Measurements from ENCODE around the gene SH3D19. TPM values are rescaled to one million over a fixed set of nuclear protein-coding genes. Genes with fewer than 3 reads are reported as not detected.
"Not testable (repeated sequence)": the region's sequence is repeated elsewhere in the genome, so short reads cannot be mapped to it uniquely, and the experiment has no call there.

The SH3D19 gene
- total RNA-seq, 2 experiments from 2014 or later = not detected

- Mint-ChIP-seq H3K27ac (no peak overlapping the region), H3K4me1 (no peaks in the 10 kb centered on the region), H3K4me3 (no peak overlapping the region), H3K36me3 (ENCODE audit: low read depth) (no peaks in the 10 kb centered on the region), H3K9me3 (ENCODE audit: low read depth) (peaks cover 3% of the 10 kb centered on the region), H3K27me3 (peaks cover 9% of the 10 kb centered on the region)
- CTCF ChIA-PET = interaction anchor here (0.6 to 2.5 kb wide), 3 partner anchors 11 to 20 kb away, joined by 3 to 8 read pairs (median 3); partner anchors contain the start of gene SH3D19
- DNase-seq (no peak), ATAC-seq (no peak)
- POLR2A ChIA-PET = no interaction called here
- intact Hi-C loops (cut with DNase I, micrococcal nuclease) = no loop called here
Measured at GRCh38 chr4:151344948-151345347, 19.5 kb upstream of the SH3D19 start.

- ChIA-PET POLR2A (interaction anchor here (0.6 kb wide), 1 partner anchor 138 kb away, joined by 9 read pairs; no protein-coding TSS in a partner anchor), CTCF (no interaction called here)
- DNase-seq (no peak), ATAC-seq (no peak)
- H3K4me1 Mint-ChIP-seq = no peaks in the 10 kb centered on the region
- peaks cover 3% of the 10 kb centered on the region for H3K9me3 Mint-ChIP-seq (ENCODE audit: low read depth)
- H3K4me3 Mint-ChIP-seq = no peak overlapping the region
- no peaks in the 10 kb centered on the region for H3K36me3 Mint-ChIP-seq (ENCODE audit: low read depth)
- no peak overlapping the region for H3K27ac Mint-ChIP-seq
- intact Hi-C loops (cut with DNase I, micrococcal nuclease) = no loop called here
- peaks cover 13% of the 10 kb centered on the region for H3K27me3 Mint-ChIP-seq
Measured at GRCh38 chr4:151340751-151341385, 15.5 kb upstream of the SH3D19 start.

GRCh38 chr4:151339467-151339866 is 14.1 kb upstream of the SH3D19 start:
- POLR2A ChIA-PET = no interaction called here
- DNase-seq (no peak), ATAC-seq (no peak)
- H3K9me3 Mint-ChIP-seq (ENCODE audit: low read depth) = no peaks in the 10 kb centered on the region
- H3K4me1 Mint-ChIP-seq = no peaks in the 10 kb centered on the region
- CTCF ChIA-PET = no interaction called here
- peaks cover 10% of the 10 kb centered on the region for H3K27me3 Mint-ChIP-seq
- no peak overlapping the region for H3K27ac Mint-ChIP-seq
- H3K4me3 Mint-ChIP-seq = no peak overlapping the region
- no peaks in the 10 kb centered on the region for H3K36me3 Mint-ChIP-seq (ENCODE audit: low read depth)
- intact Hi-C loops (cut with DNase I, micrococcal nuclease) = no loop called here

GRCh38 chr4:151331276-151332042 is 6.1 kb upstream of the SH3D19 start:
- peaks cover 4% of the 10 kb centered on the region for H3K9me3 Mint-ChIP-seq (ENCODE audit: low read depth)
- no peaks in the 10 kb centered on the region for H3K36me3 Mint-ChIP-seq (ENCODE audit: low read depth)
- H3K4me3 Mint-ChIP-seq = no peak overlapping the region
- peaks cover 32% of the 10 kb centered on the region for H3K27me3 Mint-ChIP-seq
- intact Hi-C loops (cut with DNase I, micrococcal nuclease) = no loop called here
- DNase-seq (no peak), ATAC-seq (no peak)
- ChIA-PET POLR2A (no interaction called here), CTCF (no interaction called here)
- H3K4me1 Mint-ChIP-seq = no peaks in the 10 kb centered on the region
- H3K27ac Mint-ChIP-seq = no peak overlapping the region

GRCh38 chr4:151329217-151330007 is 4.0 kb upstream of the SH3D19 start:
- CTCF ChIA-PET = no interaction called here
- peaks cover 7% of the 10 kb centered on the region for H3K4me1 Mint-ChIP-seq
- H3K27ac Mint-ChIP-seq = no peak overlapping the region
- H3K9me3 Mint-ChIP-seq (ENCODE audit: low read depth) = peaks cover 4% of the 10 kb centered on the region
- H3K4me3 Mint-ChIP-seq = no peak overlapping the region
- DNase-seq (no peak), ATAC-seq (no peak)
- peaks cover 42% of the 10 kb centered on the region for H3K27me3 Mint-ChIP-seq
- no peaks in the 10 kb centered on the region for H3K36me3 Mint-ChIP-seq (ENCODE audit: low read depth)
- POLR2A ChIA-PET = no interaction called here
- intact Hi-C loops (cut with DNase I, micrococcal nuclease) = no loop called here

- H3K9me3 Mint-ChIP-seq (ENCODE audit: low read depth) = peaks cover 4% of the 10 kb centered on the region
- no peak for DNase-seq
- H3K36me3 Mint-ChIP-seq (ENCODE audit: low read depth) = no peaks in the 10 kb centered on the region
- CTCF ChIA-PET = interaction anchor here (1.1 kb wide), 1 partner anchor 20 kb away, joined by 3 read pairs; no protein-coding TSS in a partner anchor
- peaks cover 8% of the 10 kb centered on the region for H3K4me1 Mint-ChIP-seq
- no peak overlapping the region for H3K27ac Mint-ChIP-seq
- no peak for ATAC-seq
- peaks cover 56% of the 10 kb centered on the region for H3K27me3 Mint-ChIP-seq
- POLR2A ChIA-PET = no interaction called here
- intact Hi-C loops (cut with DNase I, micrococcal nuclease) = no loop called here
- peak overlapping the region; percentile 62 for H3K4me3 Mint-ChIP-seq
Measured at GRCh38 chr4:151325949-151326246, 493 bp upstream of the SH3D19 start.

- CTCF ChIA-PET = interaction anchor here (0.8 to 1.1 kb wide), 2 partner anchors 9 to 21 kb away, joined by 3 to 4 read pairs; no protein-coding TSS in a partner anchor
Measured at GRCh38 chr4:151324752-151325110, 674 bp downstream of the SH3D19 start.

GRCh38 chr4:151324124-151324751 is 1.2 kb downstream of the SH3D19 start:
- Mint-ChIP-seq H3K9me3 (ENCODE audit: low read depth) (no peaks in the 10 kb centered on the region), H3K4me3 (no peak overlapping the region), H3K4me1 (peaks cover 8% of the 10 kb centered on the region), H3K36me3 (ENCODE audit: low read depth) (no peaks in the 10 kb centered on the region), H3K27ac (no peak overlapping the region), H3K27me3 (peaks cover 60% of the 10 kb centered on the region)
- ChIA-PET POLR2A (no interaction called here), CTCF (no interaction called here)
- no peak for ATAC-seq
- intact Hi-C loops (cut with DNase I, micrococcal nuclease) = no loop called here
- DNase-seq = no peak

More at GRCh38 chr4:151324752-151325110, 674 bp downstream of the SH3D19 start:
- DNase-seq (peak; percentile 31), ATAC-seq (no peak)
- Mint-ChIP-seq H3K27ac (no peak overlapping the region), H3K4me1 (peaks cover 8% of the 10 kb centered on the region), H3K36me3 (ENCODE audit: low read depth) (no peaks in the 10 kb centered on the region), H3K9me3 (ENCODE audit: low read depth) (no peaks in the 10 kb centered on the region), H3K27me3 (peaks cover 58% of the 10 kb centered on the region), H3K4me3 (peak overlapping the region; percentile 50)
- POLR2A ChIA-PET = no interaction called here
- intact Hi-C loops (cut with DNase I, micrococcal nuclease) = no loop called here

GRCh38 chr4:151323667-151324066 is 1.7 kb downstream of the SH3D19 start:
- Mint-ChIP-seq H3K4me1 (peaks cover 8% of the 10 kb centered on the region), H3K27me3 (peaks cover 57% of the 10 kb centered on the region), H3K27ac (no peak overlapping the region), H3K9me3 (ENCODE audit: low read depth) (no peaks in the 10 kb centered on the region), H3K36me3 (ENCODE audit: low read depth) (no peaks in the 10 kb centered on the region), H3K4me3 (no peak overlapping the region)
- DNase-seq (no peak), ATAC-seq (no peak)
- CTCF ChIA-PET = no interaction called here
- intact Hi-C loops (cut with DNase I, micrococcal nuclease) = no loop called here
- POLR2A ChIA-PET = no interaction called here

- intact Hi-C loops (cut with DNase I, micrococcal nuclease) = no loop called here
- CTCF ChIA-PET = no interaction called here
- H3K27me3 Mint-ChIP-seq = peaks cover 53% of the 10 kb centered on the region
- POLR2A ChIA-PET = no interaction called here
- peaks cover 8% of the 10 kb centered on the region for H3K4me1 Mint-ChIP-seq
- H3K4me3 Mint-ChIP-seq = no peak overlapping the region
- no peak for ATAC-seq
- DNase-seq = no peak
- H3K36me3 Mint-ChIP-seq (ENCODE audit: low read depth) = no peaks in the 10 kb centered on the region
- no peaks in the 10 kb centered on the region for H3K9me3 Mint-ChIP-seq (ENCODE audit: low read depth)
- no peak overlapping the region for H3K27ac Mint-ChIP-seq
Measured at GRCh38 chr4:151322570-151322969, 2.8 kb downstream of the SH3D19 start.

- CTCF ChIA-PET, POLR2A ChIA-PET: not testable (repeated sequence)
Measured at GRCh38 chr4:151322161-151322560, 3.2 kb downstream of the SH3D19 start.

More at GRCh38 chr4:151322161-151322560, 3.2 kb downstream of the SH3D19 start:
- H3K27ac Mint-ChIP-seq; H3K4me1 Mint-ChIP-seq; H3K36me3 Mint-ChIP-seq (ENCODE audit: low read depth); H3K9me3 Mint-ChIP-seq (ENCODE audit: low read depth); DNase-seq; intact Hi-C loops (cut with DNase I, micrococcal nuclease); H3K4me3 Mint-ChIP-seq; ATAC-seq: not testable (repeated sequence)
- H3K27me3 Mint-ChIP-seq = peaks cover 56% of the 10 kb centered on the region

All from activated CD4-positive, alpha-beta T cell treated with anti-CD3 and anti-CD28 coated beads for 36 hours (primary cell).